CD4-positive, alpha-beta memory T cell (primary cell): ENCODE results near the gene PLEKHJ1. TPM values are rescaled to one million over a fixed set of nuclear protein-coding genes. Genes with fewer than 3 reads are reported as not detected.

Experiments used
- CTCF ChIA-PET: fragments of 350-600 bp; sonication (Branson Sonifier 250); formaldehyde crosslinking; loops from one replicate; lab custom pipeline; 2021; ENCODE audit warnings: inconsistent platforms; ENCODE audit not compliant: partially characterized antibody; lab: Charles Lee
- POLR2A ChIA-PET: fragments of 350-600 bp; sonication (Branson Sonifier 250); formaldehyde crosslinking; loops from one replicate; lab custom pipeline; 2021; ENCODE audit not compliant: partially characterized antibody; lab: Charles Lee
- DNase-seq, 5 donors: peaks; one replicate each; pipeline versions ENCODE4 v3.0.0 to v3.0.0-alpha.2; 2020 to 2022; ENCODE audit warnings: mixed read lengths in 1 of 5
- H3K27ac ChIP-seq: one replicate; pipeline ENCODE4 v1.7.0; 2013; ENCODE audit warnings: low read depth, low read length
- H3K27me3 ChIP-seq: 2 replicates; pipeline ENCODE4 v1.7.0; 2013; ENCODE audit warnings: mild to moderate bottlenecking, low read length, moderate library complexity; ENCODE audit not compliant: insufficient read depth
- H3K36me3 ChIP-seq: 2 replicates; pipeline ENCODE4 v1.7.0; 2013; ENCODE audit warnings: mild to moderate bottlenecking, low read length, moderate library complexity; ENCODE audit not compliant: insufficient read depth
- H3K4me1 ChIP-seq: 2 replicates; pipeline ENCODE4 v1.7.0; 2013; ENCODE audit warnings: mild to moderate bottlenecking, low read length, moderate library complexity; ENCODE audit not compliant: insufficient read depth
- H3K4me3 ChIP-seq, 2 donors: one replicate each; pipeline ENCODE4 v1.7.0; 2013; ENCODE audit warnings: low read length in 2 of 2, mild to moderate bottlenecking in 1 of 2
- H3K9me3 ChIP-seq, 2 donors: one replicate each; pipeline ENCODE4 v1.7.0; 2013; ENCODE audit warnings: low read length in 2 of 2, control low read depth in 1 of 2; ENCODE audit not compliant: control insufficient read depth in 1 of 2
- H3K27ac Mint-ChIP-seq, 7 donors: one replicate each; pipeline ENCODE4 v1.8.0; 2020 to 2021; ENCODE audit warnings: mixed read lengths in 7 of 7, mild to moderate bottlenecking in 6 of 7, inconsistent platforms in 3 of 7, moderate library complexity in 3 of 7
- H3K27me3 Mint-ChIP-seq, 2 donors: one replicate each; pipeline ENCODE4 v1.8.0; 2020 to 2021; ENCODE audit warnings: mixed read lengths in 2 of 2
- H3K36me3 Mint-ChIP-seq, 2 donors: one replicate each; pipeline ENCODE4 v1.8.0; 2020 to 2021; ENCODE audit warnings: mixed read lengths in 2 of 2, inconsistent platforms in 1 of 2, mild to moderate bottlenecking in 1 of 2
- H3K4me1 Mint-ChIP-seq, 4 donors: one replicate each; pipeline ENCODE4 v1.8.0; 2020 to 2021; ENCODE audit warnings: mixed read lengths in 4 of 4, mild to moderate bottlenecking in 1 of 4
- H3K4me3 Mint-ChIP-seq, 8 donors: one replicate each; pipeline ENCODE4 v1.8.0; 2020 to 2021; ENCODE audit warnings: mixed read lengths in 8 of 8, mild to moderate bottlenecking in 7 of 8, moderate library complexity in 6 of 8, inconsistent platforms in 3 of 8
- H3K9me3 Mint-ChIP-seq, 8 donors: one replicate each; pipeline ENCODE4 v1.8.0; 2020 to 2021; ENCODE audit warnings: mixed read lengths in 8 of 8, mild to moderate bottlenecking in 5 of 8, inconsistent platforms in 3 of 8, moderate library complexity in 1 of 8
- intact Hi-C: fragments of 100-400 bp; cut with micrococcal nuclease; formaldehyde crosslinking; loops from one replicate; pipeline ENCODE4 v1.15.1; 2023
- polyA plus RNA-seq, 2 donors: library from polyadenylated mRNA; unstranded; fragments of 300-500 nt; fragmentation: Illumina TruSeq; gene quantifications; one replicate each; pipeline ENCODE4 v1.2.3, GENCODE V29; 2021
- total RNA-seq, 2 experiments: library from RNA; stranded (reverse); gene quantifications; one replicate each; pipeline ENCODE4 v1.2.3, GENCODE V29; 2021

Gene PLEKHJ1
- total and polyA plus RNA-seq, 4 experiments from 2014 or later: 64.9 to 119 (median 85.2) TPM

- intact Hi-C loops: no loop called here
- H3K4me3 Mint-ChIP-seq: no peak overlapping the region
- no peak for DNase-seq
- Histone ChIP-seq H3K27ac (no peak overlapping the region), H3K9me3 (no peaks in the 10 kb centered on the region), H3K4me3 (no peak overlapping the region), H3K4me1 (no peaks in the 10 kb centered on the region), H3K27me3 (no peaks in the 10 kb centered on the region), H3K36me3 (peaks cover 17% of the 10 kb centered on the region)
- peaks cover 10 to 28% of the 10 kb centered on the region in 2 donors for H3K36me3 Mint-ChIP-seq
- H3K4me1 Mint-ChIP-seq: no peaks in the 10 kb centered on the region
- H3K27ac Mint-ChIP-seq: no peak overlapping the region
- peaks cover 0 to 2% (median 0%) of the 10 kb centered on the region in 8 donors for H3K9me3 Mint-ChIP-seq
- CTCF ChIA-PET: interaction anchor here (0.6 kb wide), 1 partner anchor 203 kb away, joined by 3 read pairs; no protein-coding TSS in a partner anchor
- POLR2A ChIA-PET: no interaction called here
- no peaks in the 10 kb centered on the region for H3K27me3 Mint-ChIP-seq
Measured at GRCh38 chr19:2209408-2209807, 26.7 kb downstream of the PLEKHJ1 start.

- Mint-ChIP-seq H3K4me1 (peaks cover 0 to 2% (median 1%) of the 10 kb centered on the region in 4 donors), H3K27ac (no peak overlapping the region), H3K4me3 (no peak overlapping the region), H3K36me3 (peaks cover 14 to 33% of the 10 kb centered on the region in 2 donors), H3K27me3 (no peaks in the 10 kb centered on the region), H3K9me3 (peaks cover 0 to 2% (median 0%) of the 10 kb centered on the region in 8 donors)
- no peaks in the 10 kb centered on the region for H3K27me3 ChIP-seq
- POLR2A ChIA-PET: no interaction called here
- no peak overlapping the region for H3K4me3 ChIP-seq
- CTCF ChIA-PET: interaction anchor here (0.6 kb wide), 1 partner anchor 203 kb away, joined by 3 read pairs; no protein-coding TSS in a partner anchor
- intact Hi-C loops: no loop called here
- no peaks in the 10 kb centered on the region for H3K9me3 ChIP-seq
- H3K4me1 ChIP-seq: no peaks in the 10 kb centered on the region
- no peak for DNase-seq
- H3K27ac ChIP-seq: no peak overlapping the region
- peaks cover 17% of the 10 kb centered on the region for H3K36me3 ChIP-seq
Measured at GRCh38 chr19:2208975-2209374, 27.2 kb downstream of the PLEKHJ1 start.

- no peak overlapping the region for H3K27ac Mint-ChIP-seq
- H3K36me3 ChIP-seq: peaks cover 23% of the 10 kb centered on the region
- H3K9me3 Mint-ChIP-seq: peaks cover 0 to 2% (median 0%) of the 10 kb centered on the region in 8 donors
Measured at GRCh38 chr19:2207991-2208860, 27.9 kb downstream of the PLEKHJ1 start.

GRCh38 chr19:2207008-2207407 is 29.1 kb downstream of the PLEKHJ1 start:
- no peak for DNase-seq
- H3K9me3 ChIP-seq: no peaks in the 10 kb centered on the region
- no peak overlapping the region for H3K4me3 ChIP-seq
- peaks cover 0 to 2% (median 0%) of the 10 kb centered on the region in 8 donors for H3K9me3 Mint-ChIP-seq
- H3K27ac Mint-ChIP-seq: no peak overlapping the region
- ChIA-PET CTCF (no interaction called here), POLR2A (no interaction called here)
- H3K36me3 ChIP-seq: peaks cover 23% of the 10 kb centered on the region
- peaks cover 15 to 21% of the 10 kb centered on the region in 2 donors for H3K36me3 Mint-ChIP-seq
- intact Hi-C loops: no loop called here
- no peak overlapping the region for H3K4me3 Mint-ChIP-seq
- no peaks in the 10 kb centered on the region for H3K27me3 ChIP-seq
- peaks cover 0 to 2% (median 1%) of the 10 kb centered on the region in 4 donors for H3K4me1 Mint-ChIP-seq
- no peaks in the 10 kb centered on the region for H3K27me3 Mint-ChIP-seq
- no peaks in the 10 kb centered on the region for H3K4me1 ChIP-seq
- H3K27ac ChIP-seq: no peak overlapping the region

More at GRCh38 chr19:2207991-2208860, 27.9 kb downstream of the PLEKHJ1 start:
- ChIA-PET CTCF (interaction anchor here (0.6 kb wide), 1 partner anchor 202 kb away, joined by 3 read pairs; no protein-coding TSS in a partner anchor), POLR2A (no interaction called here)
- H3K27me3 ChIP-seq: no peaks in the 10 kb centered on the region
- DNase-seq: no peak
- no peak overlapping the region for H3K4me3 ChIP-seq
- H3K27ac ChIP-seq: no peak overlapping the region
- no peaks in the 10 kb centered on the region for H3K4me1 ChIP-seq
- H3K36me3 Mint-ChIP-seq: peaks cover 15 to 30% of the 10 kb centered on the region in 2 donors
- H3K4me3 Mint-ChIP-seq: no peak overlapping the region
- intact Hi-C loops: no loop called here
- H3K27me3 Mint-ChIP-seq: no peaks in the 10 kb centered on the region
- no peaks in the 10 kb centered on the region for H3K9me3 ChIP-seq
- H3K4me1 Mint-ChIP-seq: peaks cover 0 to 2% (median 1%) of the 10 kb centered on the region in 4 donors

- peak overlapping the region in 1 of 7 donors; percentile 4 for H3K27ac Mint-ChIP-seq
- CTCF ChIA-PET: no interaction called here
- no peak for DNase-seq
- H3K27me3 Mint-ChIP-seq: no peaks in the 10 kb centered on the region
- no peaks in the 10 kb centered on the region for H3K27me3 ChIP-seq
- H3K36me3 ChIP-seq: peaks cover 13% of the 10 kb centered on the region
- no peak overlapping the region for H3K27ac ChIP-seq
- intact Hi-C loops: no loop called here
- H3K4me3 Mint-ChIP-seq: no peak overlapping the region
- no peaks in the 10 kb centered on the region for H3K4me1 ChIP-seq
- peaks cover 10 to 18% of the 10 kb centered on the region in 2 donors for H3K36me3 Mint-ChIP-seq
- H3K4me3 ChIP-seq: no peak overlapping the region
- H3K4me1 Mint-ChIP-seq: peaks cover 0 to 7% (median 2%) of the 10 kb centered on the region in 4 donors
- POLR2A ChIA-PET: no interaction called here
- H3K9me3 Mint-ChIP-seq: peaks cover 0 to 2% (median 0%) of the 10 kb centered on the region in 8 donors
- no peaks in the 10 kb centered on the region for H3K9me3 ChIP-seq
Measured at GRCh38 chr19:2202366-2202765, 33.8 kb downstream of the PLEKHJ1 start.

- Mint-ChIP-seq H3K36me3 (peaks cover 13 to 20% of the 10 kb centered on the region in 2 donors), H3K4me1 (peaks cover 0 to 7% (median 2%) of the 10 kb centered on the region in 4 donors), H3K27me3 (no peaks in the 10 kb centered on the region), H3K9me3 (peaks cover 0 to 2% (median 0%) of the 10 kb centered on the region in 8 donors), H3K4me3 (no peak overlapping the region), H3K27ac (peak overlapping the region in 2 of 7 donors; percentile 21 to 47)
- H3K27ac ChIP-seq: no peak overlapping the region
- CTCF ChIA-PET: no interaction called here
- H3K27me3 ChIP-seq: no peaks in the 10 kb centered on the region
- H3K4me1 ChIP-seq: no peaks in the 10 kb centered on the region
- POLR2A ChIA-PET: no interaction called here
- no peaks in the 10 kb centered on the region for H3K9me3 ChIP-seq
- DNase-seq: no peak
- peaks cover 6% of the 10 kb centered on the region for H3K36me3 ChIP-seq
- intact Hi-C loops: no loop called here
- H3K4me3 ChIP-seq: no peak overlapping the region
Measured at GRCh38 chr19:2201473-2202148, 34.5 kb downstream of the PLEKHJ1 start.
